ENCODE results near the gene MAPKAPK3.
"Not testable (repeated sequence)": the region's sequence is repeated elsewhere in the genome, so short reads cannot be mapped to it uniquely, and the experiment has no call there.

MAPKAPK3 gene

DNA sequence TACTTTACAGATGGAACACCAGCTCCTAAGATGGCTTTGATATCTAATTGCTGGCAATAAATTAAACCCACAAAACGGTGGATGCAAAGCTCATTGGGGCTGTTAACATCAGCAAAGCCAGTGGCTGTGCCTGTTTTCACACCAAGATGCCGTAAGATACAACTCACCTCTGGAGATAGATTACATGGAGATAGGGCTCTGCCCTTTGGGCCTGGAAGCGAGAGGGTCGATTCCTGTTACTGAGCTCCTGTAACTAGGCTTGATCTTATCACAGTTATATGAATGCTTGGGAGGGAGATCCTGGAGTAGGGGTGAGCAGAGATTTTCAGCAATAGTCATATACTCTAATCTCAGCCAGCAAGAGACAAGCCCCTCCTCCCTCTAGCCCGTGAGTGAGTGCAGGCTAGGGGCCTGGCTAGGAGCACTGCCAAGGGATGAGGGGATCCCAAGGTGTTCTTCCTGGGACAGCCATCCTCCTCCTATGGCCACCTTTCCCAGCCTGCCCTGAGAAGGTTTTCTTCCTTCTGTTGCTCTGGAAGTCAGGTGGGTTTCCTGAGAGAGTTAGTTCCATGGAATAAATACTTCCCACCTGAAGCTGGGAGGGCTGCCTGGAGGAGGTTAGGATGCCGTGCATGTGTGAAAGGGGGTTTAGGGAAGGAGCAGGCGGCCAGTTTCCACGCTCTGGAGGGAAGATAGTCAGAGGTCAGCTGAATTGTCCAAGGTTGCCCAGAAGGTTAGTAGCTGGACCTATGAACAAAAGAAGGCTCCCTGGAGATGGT lies 39.7 kb downstream of the MAPKAPK3 start:
- DNase-seq (ENCODE audit: low read depth), result no peak

DNA sequence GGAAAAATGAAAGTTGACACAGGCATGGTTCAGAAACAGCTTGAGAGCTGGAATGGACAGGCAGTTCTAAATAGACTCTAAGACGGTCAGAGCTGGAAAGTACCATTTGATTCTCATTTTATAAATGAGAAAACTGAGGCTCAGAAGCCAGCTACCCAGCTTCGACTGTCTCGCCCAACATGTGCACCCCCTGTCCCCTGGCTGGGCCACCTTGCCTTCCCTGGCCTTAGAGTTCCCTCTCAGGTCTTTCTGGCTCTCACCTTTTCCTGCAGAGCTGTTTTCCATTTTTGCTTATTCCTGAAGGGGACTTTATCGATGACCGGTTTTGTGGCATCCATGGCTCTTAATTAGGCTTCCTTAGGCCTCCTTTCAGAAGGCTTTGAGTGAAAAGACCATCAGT lies 40.5 kb downstream of the MAPKAPK3 start:
- DNase-seq (ENCODE audit: low read depth), result no peak

DNA sequence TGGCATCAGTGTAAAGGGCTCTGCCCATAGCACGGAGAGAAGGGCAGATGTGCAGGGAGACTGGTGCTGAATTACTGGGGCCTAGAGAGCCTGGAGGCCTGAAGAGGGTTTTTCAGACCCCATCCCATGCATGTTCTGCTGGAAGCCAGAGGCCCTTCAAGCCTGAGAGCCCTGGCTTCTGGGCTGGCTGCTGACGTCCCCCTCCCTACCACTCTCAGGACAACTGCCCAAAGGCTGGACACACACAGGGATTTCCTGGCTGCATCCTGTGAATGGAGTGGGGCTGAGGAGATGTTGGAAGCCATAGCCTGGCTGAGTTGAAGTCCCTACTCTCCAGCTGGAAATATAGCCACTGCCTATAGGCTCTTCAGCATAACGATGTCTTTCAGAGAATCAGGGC lies 40.9 kb downstream of the MAPKAPK3 start:
- no peak for DNase-seq (ENCODE audit: low read depth)

DNA sequence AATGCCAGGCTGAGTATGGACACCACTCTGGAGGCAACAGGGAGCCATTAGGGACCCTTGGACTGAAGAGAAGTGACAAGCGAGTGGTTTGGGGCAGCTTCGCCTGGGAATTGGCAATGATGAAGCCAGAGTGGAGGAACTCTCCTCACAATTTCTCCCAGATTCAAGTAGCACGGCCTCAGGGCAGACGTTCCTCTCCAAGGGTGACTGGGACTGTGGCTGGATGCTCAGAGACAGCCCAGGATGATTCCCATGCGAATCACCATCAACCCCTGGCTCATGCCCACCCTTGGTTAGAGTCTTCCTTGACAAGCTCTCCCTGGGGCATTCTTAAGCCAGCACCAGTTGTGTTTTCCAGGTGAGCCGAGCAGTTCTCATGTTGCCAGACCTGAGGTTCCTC lies 41.5 kb downstream of the MAPKAPK3 start:
- no peak for DNase-seq (ENCODE audit: low read depth)

DNA sequence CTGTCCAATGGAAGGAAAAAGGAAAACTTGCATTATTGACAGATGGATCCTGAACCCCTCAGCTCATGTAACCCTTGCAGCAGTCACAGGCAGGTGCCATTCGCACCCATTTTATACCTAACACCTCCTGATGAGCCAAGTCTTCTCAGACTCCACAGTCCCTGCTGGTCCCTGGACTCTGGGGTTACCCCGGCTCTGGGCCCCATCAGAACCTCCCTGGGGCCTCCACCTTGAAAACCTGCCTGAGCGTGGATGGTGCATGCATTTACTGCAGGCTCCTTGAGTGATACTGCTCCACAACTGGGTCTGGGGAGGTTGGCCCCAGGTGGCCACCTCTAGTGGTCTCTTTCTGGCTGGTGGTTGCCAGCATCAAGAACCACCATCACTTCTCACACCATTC lies 41.9 kb downstream of the MAPKAPK3 start:
- DNase-seq (ENCODE audit: low read depth), result no peak

GRCh38 chr3:50660386-50660785 lies 43.4 kb downstream of the MAPKAPK3 start:
- no peak for DNase-seq (ENCODE audit: low read depth)

GRCh38 chr3:50661321-50661837 lies 44.4 kb downstream of the MAPKAPK3 start:
- no peak for DNase-seq (ENCODE audit: low read depth)

- DNase-seq (ENCODE audit: low read depth), result no peak
Measured at GRCh38 chr3:50662408-50662807, 45.5 kb downstream of the MAPKAPK3 start.

DNA sequence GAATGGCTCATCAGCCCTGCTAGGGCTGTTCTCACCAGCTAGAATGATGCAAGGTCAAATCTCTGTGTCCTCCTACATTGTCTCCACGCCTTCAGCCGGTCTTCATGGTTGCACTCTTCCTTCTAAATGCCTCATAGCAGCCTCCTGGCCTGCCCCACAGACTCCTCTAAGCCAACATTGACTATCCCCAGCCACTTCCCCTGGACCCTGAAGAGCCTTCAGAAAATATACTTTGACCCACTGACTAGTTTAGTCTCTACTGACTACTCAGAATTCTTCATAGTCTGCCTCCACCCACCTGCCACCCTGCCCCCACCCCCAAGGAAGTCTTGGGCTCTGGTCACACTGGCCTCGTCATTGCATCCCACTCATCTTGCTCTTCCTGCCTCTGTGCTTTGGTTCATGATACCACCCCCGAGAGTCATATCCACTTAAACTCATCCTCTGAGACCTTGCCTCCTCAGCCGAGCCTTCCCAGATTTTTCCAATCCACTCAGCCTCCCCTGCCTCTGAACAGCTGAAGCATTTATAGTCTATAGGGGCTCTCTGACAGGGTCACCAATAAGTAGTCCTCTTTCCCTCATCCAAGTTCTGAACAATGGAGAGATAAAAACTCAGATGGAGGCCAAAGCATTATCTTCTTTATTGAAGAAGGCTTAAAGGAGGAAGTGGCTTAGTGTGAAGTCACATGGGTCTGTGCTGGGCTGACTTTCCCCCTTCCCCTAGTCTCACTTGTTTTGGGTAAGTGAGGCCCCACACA lies 48.3 kb downstream of the MAPKAPK3 start:
- no peak for DNase-seq (ENCODE audit: low read depth)

DNA sequence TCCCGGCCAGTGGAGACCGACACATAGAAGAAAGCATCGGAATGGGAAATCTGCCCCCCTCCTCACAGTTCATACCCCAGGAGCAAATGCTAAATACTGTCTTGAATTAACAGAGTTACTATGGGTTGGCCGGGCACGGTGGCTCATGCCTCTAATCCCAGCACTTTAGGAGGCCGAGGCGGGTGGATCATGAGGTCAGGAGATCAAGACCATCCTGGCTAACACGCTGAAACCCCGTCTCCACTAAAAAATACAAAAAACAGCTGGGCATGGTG lies 48.8 kb downstream of the MAPKAPK3 start:
- not testable (repeated sequence) for DNase-seq (ENCODE audit: low read depth)

GRCh38 chr3:50666837-50667236 lies 49.9 kb downstream of the MAPKAPK3 start:
- no peak for DNase-seq (ENCODE audit: low read depth)

GRCh38 chr3:50671331-50671730 lies 54.4 kb downstream of the MAPKAPK3 start:
- DNase-seq (ENCODE audit: low read depth), result peak; percentile 78

DNA sequence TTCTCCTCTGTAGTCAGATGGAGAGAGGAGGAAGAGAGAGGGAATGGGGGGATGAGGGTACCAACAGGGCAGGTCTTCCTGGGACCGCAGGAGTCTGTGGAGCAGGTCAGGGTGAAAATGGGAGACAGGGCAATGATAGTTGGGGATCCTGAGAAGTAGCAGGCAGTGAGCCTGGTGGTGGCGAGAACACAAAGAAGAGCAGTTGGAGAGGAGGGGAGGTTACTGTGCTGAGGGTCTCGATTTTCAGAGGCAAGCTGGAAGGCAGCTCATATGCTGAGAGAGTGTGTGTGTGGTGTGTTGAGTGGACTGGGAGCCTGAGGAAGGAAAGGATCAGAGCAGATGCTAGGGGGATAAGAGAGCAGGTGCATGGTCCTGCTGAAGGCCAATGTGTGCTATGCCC lies 55.7 kb downstream of the MAPKAPK3 start:
- DNase-seq (ENCODE audit: low read depth), result no peak

DNA sequence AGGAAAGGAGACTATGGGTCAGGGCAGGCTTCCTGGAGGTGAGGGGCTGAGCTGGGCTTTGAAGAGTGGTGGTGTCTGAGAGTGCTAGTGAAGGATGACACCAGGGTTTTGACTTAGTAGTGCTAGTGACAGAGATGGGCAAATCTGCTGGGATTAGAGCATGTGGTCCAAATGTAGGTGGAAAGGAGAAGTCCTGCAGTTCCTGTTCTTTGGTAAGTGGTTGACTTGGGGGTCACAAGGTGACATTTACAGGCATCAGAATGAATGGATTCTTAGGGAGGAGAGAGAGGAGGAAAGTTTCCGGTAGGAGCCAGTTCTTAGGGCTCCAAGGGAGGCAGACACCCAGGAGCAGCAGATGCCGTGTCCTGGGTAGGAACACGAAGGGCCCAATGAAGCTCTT lies 57.0 kb downstream of the MAPKAPK3 start:
- no peak for DNase-seq (ENCODE audit: low read depth)

DNA sequence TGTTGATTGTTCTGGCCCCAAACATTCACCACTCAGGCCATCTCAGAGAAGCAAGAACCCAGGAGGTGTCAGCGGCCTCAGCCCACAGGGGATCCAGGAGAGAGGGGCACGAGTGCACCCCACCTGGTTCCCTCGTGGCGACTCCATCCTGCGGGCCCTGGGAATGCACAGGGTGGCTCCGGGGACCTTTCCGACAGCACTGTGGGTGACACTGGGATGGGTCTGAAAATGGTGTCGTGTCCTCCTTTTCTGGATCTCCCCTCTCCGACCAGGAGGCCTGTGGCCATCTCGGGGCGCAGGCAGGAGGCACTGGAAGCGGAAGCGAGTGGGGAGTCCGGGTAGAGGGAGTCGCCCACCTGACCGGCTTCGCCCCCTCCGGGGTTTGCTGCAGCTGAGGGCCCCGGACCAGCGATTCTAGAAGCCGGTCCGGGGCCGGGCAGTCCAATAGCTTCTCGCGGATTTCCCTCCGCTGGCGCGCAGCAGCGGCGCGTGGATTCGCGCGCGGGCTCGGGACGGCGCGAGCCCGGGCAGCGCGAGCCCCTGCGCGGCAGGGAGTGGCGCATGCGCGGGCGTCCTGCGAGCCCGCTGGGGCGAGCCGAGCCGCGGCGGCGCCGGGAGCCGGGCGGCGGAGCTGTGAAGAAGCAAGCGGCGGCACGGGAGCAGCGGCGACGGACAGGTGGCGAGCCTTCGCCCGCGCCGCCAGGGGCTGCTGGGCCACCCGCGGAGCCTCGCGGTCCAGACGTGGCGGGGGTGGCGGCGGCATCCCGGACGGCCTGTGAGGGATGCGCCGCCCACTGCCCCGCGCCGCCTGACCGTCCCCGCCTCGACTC lies 57.6 kb downstream of the MAPKAPK3 start, which contains the start of gene DOCK3:
DOCK3 (plus strand) TSS at position 579 of the 830 bp plus-strand sequence. CDS start 337 bp downstream, outside the sequence.
- peak; percentile 20 for DNase-seq (ENCODE audit: low read depth)

- DNase-seq (ENCODE audit: low read depth), result no peak
Measured at GRCh38 chr3:50675179-50676030, 58.5 kb downstream of the MAPKAPK3 start.

- no peak for DNase-seq (ENCODE audit: low read depth)
Measured at GRCh38 chr3:50676031-50676705, 59.2 kb downstream of the MAPKAPK3 start.

DNA sequence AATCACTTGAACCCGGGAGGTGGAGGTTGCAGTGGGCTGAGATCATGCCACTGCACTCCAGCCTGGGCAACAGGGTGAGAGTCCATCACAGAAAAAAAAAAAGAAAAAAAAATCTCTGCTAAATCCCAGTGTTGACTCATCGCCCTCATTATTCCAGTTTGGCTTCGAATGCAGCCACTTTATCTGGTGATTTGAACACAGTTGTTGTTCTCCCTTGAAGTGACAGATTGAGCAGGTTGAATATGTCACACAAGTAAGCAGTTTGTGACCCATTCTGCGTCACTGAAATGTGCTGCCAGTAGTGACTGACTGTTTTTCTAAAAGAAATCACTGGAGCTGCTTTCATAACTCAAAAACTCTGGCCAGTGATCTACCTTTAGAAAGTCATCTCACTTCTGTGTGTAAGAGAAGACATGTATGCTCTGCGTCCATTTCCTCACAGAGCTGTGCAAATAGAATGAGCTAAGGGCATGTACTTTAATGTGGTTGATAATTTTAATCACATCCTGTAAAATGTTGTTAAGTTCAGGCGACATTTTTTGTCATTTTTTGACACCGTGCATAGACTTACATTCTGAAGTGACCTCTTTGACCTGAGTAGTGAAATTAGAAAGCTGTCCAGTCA lies 70.3 kb downstream of the MAPKAPK3 start:
- no peak for DNase-seq (ENCODE audit: low read depth)

DNA sequence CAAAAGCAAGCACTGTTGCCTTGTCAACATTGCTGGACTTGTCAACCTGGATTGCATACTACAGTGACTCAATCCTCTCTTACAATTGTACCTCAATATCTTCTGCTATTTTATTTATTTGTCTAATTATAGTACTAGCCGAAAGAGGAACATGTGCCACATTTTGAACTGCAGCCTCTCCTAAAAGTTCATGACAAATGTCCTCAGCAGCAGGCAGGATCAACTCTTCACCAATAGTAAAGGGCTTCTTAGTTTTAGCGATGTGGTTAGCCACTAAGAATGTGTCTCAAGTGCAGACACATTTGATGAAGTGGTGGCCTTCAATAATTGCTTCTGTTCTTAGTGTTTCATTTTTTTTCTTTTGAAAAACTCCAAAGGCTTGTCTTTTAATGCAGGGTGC lies 71.0 kb downstream of the MAPKAPK3 start:
- no peak for DNase-seq (ENCODE audit: low read depth)

DNA sequence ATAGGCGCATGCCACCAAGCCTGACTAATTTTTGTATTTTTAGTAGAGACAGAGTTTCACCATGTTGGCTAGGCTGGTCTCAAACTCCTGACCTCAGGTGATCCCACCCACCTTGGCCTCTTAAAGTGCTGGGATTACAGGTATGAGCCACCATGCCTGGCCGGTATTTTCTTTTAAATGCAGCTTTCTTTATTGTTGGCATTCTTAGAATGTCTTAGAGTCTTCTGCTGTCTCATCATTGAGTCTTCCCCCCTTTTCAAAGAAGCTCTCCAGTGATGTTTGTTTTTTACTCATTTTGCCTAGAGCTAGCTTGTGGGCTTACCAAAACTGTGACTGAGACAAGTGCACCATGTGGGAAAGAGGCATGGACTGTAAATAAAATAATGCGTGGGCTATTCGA lies 71.7 kb downstream of the MAPKAPK3 start:
- DNase-seq (ENCODE audit: low read depth), result not testable (repeated sequence)

Measured in stromal cell of bone marrow (primary cell).